ENCODE results near the gene HOXA13. TPM values are rescaled to one million over a fixed set of nuclear protein-coding genes. Genes with fewer than 3 reads are reported as not detected.

HOXA13 gene
- polyA plus RNA-seq, 1 donor from 2014 or later: not detected

- Histone ChIP-seq H3K79me2 (replicated peaks; ENCODE audit: insufficient read depth, low read length) (no peaks in the 10 kb centered on the region), H3K27me3 (ENCODE audit: insufficient read depth, low read depth, low read length) (peaks cover 100% of the 10 kb centered on the region), H2AFZ (ENCODE audit: low read depth, low read length) (no peak overlapping the region), H3K9ac (ENCODE audit: low read length) (no peak overlapping the region), H3K27ac (ENCODE audit: low read length) (no peak overlapping the region), H3K9me2 (ENCODE audit: insufficient read depth, low read length) (no peaks in the 10 kb centered on the region), H3F3A (ENCODE audit: insufficient read depth, low read length, poor library complexity, severe bottlenecking) (no peaks in the 10 kb centered on the region), H3K4me3 (ENCODE audit: low read length) (no peak overlapping the region), H3K36me3 (ENCODE audit: insufficient read depth, low read length) (no peaks in the 10 kb centered on the region), H3K9me3 (ENCODE audit: low read length) (peaks cover 4% of the 10 kb centered on the region), H4K20me1 (ENCODE audit: insufficient read depth) (no peaks in the 10 kb centered on the region), H3K4me2 (ENCODE audit: low read length) (no peak overlapping the region)
- no peak for TF ChIP-seq EP300 (conservative IDR thresholded peaks at IDR 0.05; ENCODE audit: poor library complexity, severe bottlenecking)
- TF ChIP-seq EZH2 (IDR thresholded peaks at IDR 0.05; ENCODE audit: borderline replicate concordance, insufficient read depth, low read length, poor library complexity, severe bottlenecking): no peak
- TF ChIP-seq POLR2AphosphoS5 (IDR thresholded peaks at IDR 0.05): no peak
- no peak for TF ChIP-seq MXI1 (conservative IDR thresholded peaks at IDR 0.05; ENCODE audit: poor library complexity, severe bottlenecking)
- no peak for TF ChIP-seq SMC3 (conservative IDR thresholded peaks at IDR 0.05; ENCODE audit: poor library complexity)
- no peak for TF ChIP-seq REST (IDR thresholded peaks at IDR 0.05; ENCODE audit: borderline replicate concordance)
- no peak for TF ChIP-seq RAD21 (conservative IDR thresholded peaks at IDR 0.05)
- TF ChIP-seq TAF1 (IDR thresholded peaks at IDR 0.05; ENCODE audit: low read depth): no peak
- TF ChIP-seq CTCF (IDR thresholded peaks at IDR 0.05; ENCODE audit: poor library complexity, severe bottlenecking): no peak
These were observed 47.1 kb upstream of the HOXA13 start for GRCh38 chr7:27247000-27247399.

- peak overlapping the region; percentile 57 for H3K4me3 ChIP-seq (ENCODE audit: low read length)
- H4K20me1 ChIP-seq (ENCODE audit: insufficient read depth): no peaks in the 10 kb centered on the region
- no peaks in the 10 kb centered on the region for H3F3A ChIP-seq (ENCODE audit: insufficient read depth, low read length, poor library complexity, severe bottlenecking)
- no peak overlapping the region for H3K27ac ChIP-seq (ENCODE audit: low read length)
- H3K4me2 ChIP-seq (ENCODE audit: low read length): no peak overlapping the region
- no peak for TF ChIP-seq POLR2AphosphoS5 (IDR thresholded peaks at IDR 0.05)
- peak; percentile 85 for TF ChIP-seq EZH2 (IDR thresholded peaks at IDR 0.05; ENCODE audit: borderline replicate concordance, insufficient read depth, low read length, poor library complexity, severe bottlenecking)
- H3K36me3 ChIP-seq (ENCODE audit: insufficient read depth, low read length): no peaks in the 10 kb centered on the region
- H3K9me2 ChIP-seq (ENCODE audit: insufficient read depth, low read length): no peaks in the 10 kb centered on the region
- no peak overlapping the region for H2AFZ ChIP-seq (ENCODE audit: low read depth, low read length)
- H3K9ac ChIP-seq (ENCODE audit: low read length): no peak overlapping the region
- no peaks in the 10 kb centered on the region for H3K79me2 ChIP-seq (replicated peaks; ENCODE audit: insufficient read depth, low read length)
- peaks cover 4% of the 10 kb centered on the region for H3K9me3 ChIP-seq (ENCODE audit: low read length)
- H3K27me3 ChIP-seq (ENCODE audit: insufficient read depth, low read depth, low read length): peaks cover 100% of the 10 kb centered on the region
These were observed 46.2 kb upstream of the HOXA13 start for GRCh38 chr7:27245798-27246691.

Data from neural cell (in vitro differentiated cells).